K562 (cell line): ENCODE results near the gene TAAR1. TPM values are rescaled to one million over a fixed set of nuclear protein-coding genes. Genes with fewer than 3 reads are reported as not detected.

ENCODE experiments used
- ATAC-seq: fragments of 200-7000 bp; cut with Tn5 transposase; 3 replicates; pipeline ENCODE4 v1.9.1; 2020; ENCODE audit warnings: moderate library complexity
- BruUV-seq: library from RNA; stranded (reverse); fragments of 400-500 nt; replicated peaks from 2 replicates; lab custom pipeline; 2021; lab: Mats Ljungman, UMichigan
- CTCF ChIA-PET: fragments of 300-600 bp; formaldehyde crosslinking; extraction: SDS; loops from one replicate; lab custom pipeline; 2021; ENCODE audit warnings: low intra/inter-chr PET ratio; lab: Yijun Ruan, JAX
- POLR2A ChIA-PET: fragments of 300-600, 350-650 bp; sonication (Branson Sonifier 250); formaldehyde crosslinking; extraction: SDS; loops from one replicate; lab custom pipeline; 2021; ENCODE audit warnings: antibody characterized with exemption, inconsistent platforms; lab: Yijun Ruan, JAX
- DNase-seq, 4 experiments: peaks; one replicate each; pipeline versions ENCODE4 v3.0.0 to v3.0.0-alpha.2; 2011 to 2018; ENCODE audit warnings: low spot score in 3 of 4, mixed read lengths in 3 of 4; ENCODE audit errors: extremely low read depth in 1 of 4
- FAIRE-seq: peaks from 2 replicates; lab custom pipeline; 2011; peaks lifted over from hg19 to GRCh38; lab: Jason Lieb, UNC
- H2AFZ ChIP-seq: 2 replicates; pipeline ENCODE4 v1.6.0; 2011; ENCODE audit warnings: low read depth, low read length, control low read depth, inconsistent platforms
- H3K27ac ChIP-seq: fragments of 200-600 bp; 3 replicates; pipeline ENCODE4 v1.8.0; 2011; ENCODE audit warnings: low read depth, mild to moderate bottlenecking, control low read depth, inconsistent platforms, low read length, moderate library complexity, mixed read lengths; ENCODE audit errors: extremely low read depth
- H3K27me3 ChIP-seq, 2 experiments: fragments of 300-600 bp in 1 of 2; 2 replicates in 1 of 2; 3 replicates in 1 of 2; pipeline versions ENCODE4 v1.6.0 to v1.8.0; 2011; ENCODE audit warnings: inconsistent platforms in 2 of 2, low read length in 2 of 2, mild to moderate bottlenecking in 1 of 2, mixed read lengths in 1 of 2, moderate library complexity in 1 of 2; ENCODE audit not compliant: control insufficient read depth in 2 of 2, insufficient read depth in 2 of 2
- H3K36me3 ChIP-seq: fragments of 300-600 bp; 3 replicates; pipeline ENCODE4 v1.8.0; 2011; ENCODE audit warnings: mild to moderate bottlenecking, low read length, inconsistent platforms; ENCODE audit not compliant: control insufficient read depth, insufficient read depth
- H3K4me1 ChIP-seq, 2 experiments: fragments of 200-600 bp in 1 of 2; replicated peaks in 1 of 2; 2 replicates in 1 of 2; 3 replicates in 1 of 2; pipeline versions ENCODE4 v1.5.1 to v1.8.0; 2011; ENCODE audit warnings: inconsistent platforms in 2 of 2, low read length in 2 of 2, mild to moderate bottlenecking in 1 of 2, mixed read lengths in 1 of 2, moderate library complexity in 1 of 2; ENCODE audit not compliant: control insufficient read depth in 2 of 2, insufficient read depth in 2 of 2
- H3K4me2 ChIP-seq: 2 replicates; pipeline ENCODE4 v1.6.1; 2011; ENCODE audit warnings: low read length, control low read depth, inconsistent platforms, mixed read lengths; ENCODE audit not compliant: insufficient read depth
- H3K4me3 ChIP-seq: fragments of 200-600 bp; sonication (generic), shearing (Covaris generic); 2 replicates; pipeline ENCODE4 v1.5.1; 2016; ENCODE audit warnings: control low read depth, inconsistent platforms
- H3K79me2 ChIP-seq: fragments of 200-600 bp; 3 replicates; pipeline ENCODE4 v1.8.0; 2011; ENCODE audit warnings: low read length, inconsistent platforms; ENCODE audit not compliant: control insufficient read depth, insufficient read depth
- H3K9ac ChIP-seq, 2 experiments: 2 replicates each; pipeline versions ENCODE4 v1.6.0 to v1.6.1; 2011; ENCODE audit warnings: low read depth in 2 of 2, low read length in 2 of 2, control low read depth in 1 of 2, inconsistent platforms in 1 of 2, mild to moderate bottlenecking in 1 of 2, mixed read lengths in 1 of 2; ENCODE audit not compliant: insufficient read depth in 1 of 2
- H3K9me1 ChIP-seq: one replicate; pipeline ENCODE4 v1.6.0; 2011; ENCODE audit warnings: inconsistent platforms, mild to moderate bottlenecking, low read length, moderate library complexity; ENCODE audit not compliant: control insufficient read depth, insufficient read depth
- H3K9me3 ChIP-seq: replicated peaks from 2 replicates; pipeline ENCODE4 v1.5.1; 2011; ENCODE audit warnings: low read depth, low read length, inconsistent platforms; ENCODE audit not compliant: control insufficient read depth, insufficient read depth
- H4K20me1 ChIP-seq: replicated peaks from 2 replicates; pipeline ENCODE4 v1.6.1; 2011; ENCODE audit warnings: low read length, inconsistent platforms, mixed read lengths; ENCODE audit not compliant: control insufficient read depth, insufficient read depth
- POLR2A ChIP-seq: fragments of 450-650 bp; conservative IDR thresholded peaks from 2 replicates; pipeline ENCODE4 v1.6.1; 2016
- SAP30 ChIP-seq: fragments of 200-600 bp; sonication (generic); IDR thresholded peaks from 2 replicates; pipeline ENCODE4 v1.6.1; 2012; ENCODE audit warnings: borderline replicate concordance, low read depth, mild to moderate bottlenecking, moderate library complexity, low read length, control low read depth, inconsistent platforms; ENCODE audit not compliant: insufficient read depth, poor library complexity, severe bottlenecking
- ZBTB17 ChIP-seq: fragments of 450-650 bp; formaldehyde crosslinking; IDR thresholded peaks from 2 replicates; pipeline ENCODE4 v1.4.0; 2020; ENCODE audit warnings: mild to moderate bottlenecking
- ZNF239 ChIP-seq: fragments of 250-450 bp; sonication (Bioruptor Pico); IDR thresholded peaks from 2 replicates; pipeline ENCODE4 v1.4.0; 2020; ENCODE audit warnings: mild to moderate bottlenecking
- WGBS: fragments of 100-300 bp; shearing (Covaris generic); methylation state at CpG from one replicate; pipeline ENCODE4 v1.1.6; 2016; ENCODE audit warnings: low coverage, mixed read lengths; ENCODE audit not compliant: insufficient coverage; ENCODE audit errors: missing lambda C conversion rate; 5-methylcytosine and 5-hydroxymethylcytosine counted together
- in situ Hi-C: fragments of 300-500 bp; cut with MboI; formaldehyde crosslinking; loops from 4 replicates; pipeline ENCODE4 v1.15.0; 2018; ENCODE audit warnings: inconsistent platforms, mixed read lengths
- intact Hi-C: fragments of 100-400 bp; cut with micrococcal nuclease; formaldehyde crosslinking; loops from 2 replicates; pipeline ENCODE4 v1.14.2; 2022
- polyA plus RNA-seq, 8 experiments: library from polyadenylated mRNA; depleted of rRNA in 4 of 8; stranded (reverse) in 5 of 8; unstranded in 3 of 8; fragments of >200 nt; fragmentation: Nextera tagmentation in 2 of 8; fragmentation: Illumina TruSeq in 1 of 8; extraction: Ambion mirVana in 2 of 8; extraction: Trizol in 1 of 8; gene quantifications; 2 replicates each; pipeline versions ENCODE4 v1.2.1 to v1.2.3, GENCODE V29; 2011 to 2014; ENCODE audit warnings: inconsistent platforms in 1 of 8, missing spikeins in 1 of 8
- total RNA-seq, 7 experiments: library from RNA; depleted of rRNA in 6 of 7; stranded (reverse); fragments of >200 nt in 6 of 7; fragmentation: Illumina TruSeq in 2 of 7; extraction: Trizol in 2 of 7; gene quantifications; 2 replicates each; pipeline versions ENCODE4 v1.2.1 to v1.2.3, GENCODE V29; 2011 to 2021; ENCODE audit warnings: low replicate concordance in 1 of 7
- TF ChIP-seq, protein P1 (sequence below): fragments of 250-450 bp; sonication (Bioruptor Pico); IDR thresholded peaks from 2 replicates; pipeline ENCODE4 v1.4.0; 2020; ENCODE audit warnings: mild to moderate bottlenecking

Gene TAAR1
- total and polyA plus RNA-seq, 9 of the 15 experiments (the other 6 are each of a cell fraction or from before 2014, with no cell fraction given), result not detected

GRCh38 chr6:132633362-132633761, 25.6 kb downstream of the TAAR1 start:
- POLR2A ChIA-PET, result interaction anchor here (1.0 kb wide), 1 partner anchor 8 kb away, joined by 3 read pairs; no protein-coding TSS in a partner anchor
- WGBS, result 0% methylated on average over 2 of the region's 2 CpGs

DNA sequence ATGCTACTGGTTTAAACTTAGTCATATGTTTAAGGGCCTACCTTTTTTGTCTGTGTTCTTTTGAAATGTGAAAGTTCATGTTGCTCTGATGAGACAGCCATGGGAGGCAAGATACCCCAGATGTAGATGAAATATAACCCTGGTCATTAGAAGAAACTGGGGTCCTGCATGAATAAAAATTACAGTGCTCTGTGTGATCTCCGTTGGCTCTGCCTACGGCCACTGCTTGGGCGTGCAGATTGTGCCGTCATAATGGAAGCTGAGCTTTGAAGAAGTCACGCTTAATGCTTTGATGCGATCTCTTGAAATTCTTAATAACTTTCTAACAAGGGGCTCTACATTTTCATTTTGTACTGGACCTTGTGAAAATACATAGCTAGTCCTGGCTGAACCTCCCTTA, 34.8 kb downstream of the TAAR1 start, which contains the start of gene TAAR2:
TAAR2 (minus strand) TSS at position 101 of the 400 bp plus-strand sequence; CDS start at position 101, 0 bp downstream.
- BruUV-seq, result no TSS peak
- Histone ChIP-seq H3K4me1 (no peaks in the 10 kb centered on the region), H3K36me3 (no peaks in the 10 kb centered on the region), H2AFZ (no peak within 1 kb of the TSS), H3K4me2 (no peak within 1 kb of the TSS), H3K79me2 (no peaks in the 10 kb centered on the region), H3K9me3 (no peaks in the 10 kb centered on the region), H3K9me1 (no peaks in the 10 kb centered on the region), H3K27me3 (no peaks in the 10 kb centered on the region), H3K27ac (no peak within 1 kb of the TSS), H4K20me1 (no peaks in the 10 kb centered on the region), H3K9ac (no peak within 1 kb of the TSS), H3K4me3 (no peak within 1 kb of the TSS)
- in situ Hi-C loops (no loop called here), intact Hi-C loops (no loop called here)
- ChIA-PET CTCF (no interaction called here), POLR2A (no interaction called here)
- DNase-seq (no peak), FAIRE-seq (no peak), ATAC-seq (no peak)
- TF ChIP-seq SAP30, result no peak
- WGBS, result 0% methylated on average over 6 of the region's 6 CpGs

More at GRCh38 chr6:132633362-132633761, 25.6 kb downstream of the TAAR1 start:
- no peak for DNase-seq
- in situ Hi-C loops, result no loop called here
- H3K9ac ChIP-seq, result no peak overlapping the region
- intact Hi-C loops, result no loop called here
- CTCF ChIA-PET, result no interaction called here
- H3K9me1 ChIP-seq, result no peaks in the 10 kb centered on the region
- no peaks in the 10 kb centered on the region for H3K36me3 ChIP-seq
- no peak overlapping the region for H3K27ac ChIP-seq
- H3K9me3 ChIP-seq, result no peaks in the 10 kb centered on the region
- H3K4me2 ChIP-seq, result no peak overlapping the region
- no peak for FAIRE-seq
- H4K20me1 ChIP-seq, result no peaks in the 10 kb centered on the region
- H3K27me3 ChIP-seq, result no peaks in the 10 kb centered on the region
- no peak overlapping the region for H3K4me3 ChIP-seq
- TF ChIP-seq POLR2A (no peak), ZBTB17 (CRISPR knock-in tag) (no peak), ZNF239 (CRISPR knock-in tag) (no peak)
- TF ChIP-seq, protein P1, sequence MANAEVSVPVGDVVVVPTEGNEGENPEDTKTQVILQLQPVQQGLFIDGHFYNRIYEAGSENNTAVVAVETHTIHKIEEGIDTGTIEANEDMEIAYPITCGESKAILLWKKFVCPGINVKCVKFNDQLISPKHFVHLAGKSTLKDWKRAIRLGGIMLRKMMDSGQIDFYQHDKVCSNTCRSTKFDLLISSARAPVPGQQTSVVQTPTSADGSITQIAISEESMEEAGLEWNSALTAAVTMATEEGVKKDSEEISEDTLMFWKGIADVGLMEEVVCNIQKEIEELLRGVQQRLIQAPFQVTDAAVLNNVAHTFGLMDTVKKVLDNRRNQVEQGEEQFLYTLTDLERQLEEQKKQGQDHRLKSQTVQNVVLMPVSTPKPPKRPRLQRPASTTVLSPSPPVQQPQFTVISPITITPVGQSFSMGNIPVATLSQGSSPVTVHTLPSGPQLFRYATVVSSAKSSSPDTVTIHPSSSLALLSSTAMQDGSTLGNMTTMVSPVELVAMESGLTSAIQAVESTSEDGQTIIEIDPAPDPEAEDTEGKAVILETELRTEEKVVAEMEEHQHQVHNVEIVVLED (CRISPR knock-in tag), result no peak
- BruUV-seq, result no TSS peak
- no peak overlapping the region for H2AFZ ChIP-seq
- H3K79me2 ChIP-seq, result no peaks in the 10 kb centered on the region
- ATAC-seq, result no peak
- no peaks in the 10 kb centered on the region for H3K4me1 ChIP-seq
